Measurements from ENCODE around the gene IRX3.

IRX3 gene

GRCh38 chr16:54243202-54243601, 43.4 kb downstream of the IRX3 start:
- H3K4me3 ChIP-seq (ENCODE audit: low read depth, low read length), result no peak overlapping the region
- DNase-seq (ENCODE audit: low read depth), result peak; percentile 26

GRCh38 chr16:54242199-54242598, 44.4 kb downstream of the IRX3 start:
- no peak for TF ChIP-seq MYC (IDR thresholded peaks at IDR 0.05; ENCODE audit: low read depth, low read length)
- TF ChIP-seq POLR2A (IDR thresholded peaks at IDR 0.05; ENCODE audit: extremely low read depth, insufficient read length), result no peak
- no peak for TF ChIP-seq CTCF (IDR thresholded peaks at IDR 0.05; ENCODE audit: low read depth, low read length)
- TF ChIP-seq MAX (IDR thresholded peaks at IDR 0.05; ENCODE audit: low read depth, low read length), result peak; percentile 87
- DNase-seq (ENCODE audit: low read depth), result peak; percentile 58
- H3K4me3 ChIP-seq (ENCODE audit: low read depth, low read length), result no peak overlapping the region

More at GRCh38 chr16:54243202-54243601, 43.4 kb downstream of the IRX3 start:
- TF ChIP-seq MAX (IDR thresholded peaks at IDR 0.05; ENCODE audit: low read depth, low read length), result no peak
- no peak for TF ChIP-seq MYC (IDR thresholded peaks at IDR 0.05; ENCODE audit: low read depth, low read length)
- no peak for TF ChIP-seq POLR2A (IDR thresholded peaks at IDR 0.05; ENCODE audit: extremely low read depth, insufficient read length)
- TF ChIP-seq CTCF (IDR thresholded peaks at IDR 0.05; ENCODE audit: low read depth, low read length), result no peak

- no peak overlapping the region for H3K4me3 ChIP-seq (ENCODE audit: low read depth, low read length)
- DNase-seq (ENCODE audit: low read depth), result no peak
- TF ChIP-seq MAX (IDR thresholded peaks at IDR 0.05; ENCODE audit: low read depth, low read length) (no peak), MYC (IDR thresholded peaks at IDR 0.05; ENCODE audit: low read depth, low read length) (no peak), POLR2A (IDR thresholded peaks at IDR 0.05; ENCODE audit: extremely low read depth, insufficient read length) (no peak), CTCF (IDR thresholded peaks at IDR 0.05; ENCODE audit: low read depth, low read length) (no peak)
These were observed 45.1 kb downstream of the IRX3 start for GRCh38 chr16:54241525-54241924.

GRCh38 chr16:54240271-54241129, 46.1 kb downstream of the IRX3 start:
- no peak overlapping the region for H3K4me3 ChIP-seq (ENCODE audit: low read depth, low read length)
- TF ChIP-seq MAX (IDR thresholded peaks at IDR 0.05; ENCODE audit: low read depth, low read length), result no peak
- no peak for TF ChIP-seq POLR2A (IDR thresholded peaks at IDR 0.05; ENCODE audit: extremely low read depth, insufficient read length)
- no peak for TF ChIP-seq MYC (IDR thresholded peaks at IDR 0.05; ENCODE audit: low read depth, low read length)
- no peak for TF ChIP-seq CTCF (IDR thresholded peaks at IDR 0.05; ENCODE audit: low read depth, low read length)
- DNase-seq (ENCODE audit: low read depth), result no peak

GRCh38 chr16:54239456-54239855, 47.1 kb downstream of the IRX3 start:
- H3K4me3 ChIP-seq (ENCODE audit: low read depth, low read length), result no peak overlapping the region
- TF ChIP-seq MAX (IDR thresholded peaks at IDR 0.05; ENCODE audit: low read depth, low read length), result no peak
- TF ChIP-seq CTCF (IDR thresholded peaks at IDR 0.05; ENCODE audit: low read depth, low read length), result no peak
- no peak for TF ChIP-seq MYC (IDR thresholded peaks at IDR 0.05; ENCODE audit: low read depth, low read length)
- TF ChIP-seq POLR2A (IDR thresholded peaks at IDR 0.05; ENCODE audit: extremely low read depth, insufficient read length), result no peak
- DNase-seq (ENCODE audit: low read depth), result no peak
